ENCODE measurements around the gene AIFM3.
A peak's percentile ranks its signal among the peaks of the same experiment; 100 is the strongest.

AIFM3 gene

DNA sequence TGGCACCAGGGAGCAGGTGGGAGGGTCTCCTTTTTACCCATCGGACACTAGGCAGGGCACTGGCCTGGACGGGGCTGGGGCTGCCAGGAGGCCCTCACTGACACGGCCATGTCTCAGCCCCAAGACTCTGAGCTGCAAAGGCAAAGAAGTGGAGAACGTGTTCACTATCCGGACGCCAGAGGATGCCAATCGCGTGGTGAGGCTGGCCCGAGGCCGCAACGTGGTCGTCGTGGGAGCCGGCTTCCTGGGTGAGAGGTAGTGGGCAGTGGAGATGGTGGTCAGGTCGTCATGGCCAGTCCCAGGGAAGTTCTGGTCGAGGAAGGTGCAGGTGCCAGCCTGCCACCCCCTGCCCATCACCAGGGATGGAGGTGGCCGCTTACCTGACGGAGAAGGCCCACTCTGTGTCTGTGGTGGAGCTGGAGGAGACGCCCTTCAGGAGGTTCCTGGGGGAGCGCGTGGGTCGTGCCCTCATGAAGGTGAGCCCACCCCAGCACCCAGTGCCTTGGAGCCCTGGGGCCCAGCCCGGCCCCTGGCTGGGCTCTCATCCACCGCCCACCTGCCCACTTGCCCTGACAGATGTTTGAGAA is 9.3 kb downstream of the AIFM3 start:
- DNase-seq (ENCODE audit: low spot score): no peak

DNA sequence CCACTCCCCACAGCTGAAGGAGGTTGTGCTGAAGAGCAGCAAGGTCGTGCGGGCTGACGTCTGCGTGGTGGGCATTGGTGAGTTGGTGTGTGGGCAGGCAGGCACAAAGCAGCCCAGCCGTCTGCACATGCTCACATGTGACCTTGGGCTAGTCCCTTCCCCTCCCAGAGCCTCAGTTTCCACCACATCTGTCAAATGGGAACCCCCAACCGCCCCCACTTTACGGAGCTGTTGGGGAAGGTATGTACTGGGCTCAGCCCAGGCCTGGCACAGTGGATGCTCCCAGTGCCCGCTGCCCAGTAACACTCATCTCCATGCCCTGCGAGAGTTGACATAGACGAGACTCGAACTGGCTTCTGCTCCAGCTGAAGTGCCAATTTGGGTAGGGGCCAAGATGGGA is 10.0 kb downstream of the AIFM3 start:
- no peak for DNase-seq (ENCODE audit: low spot score)

DNA sequence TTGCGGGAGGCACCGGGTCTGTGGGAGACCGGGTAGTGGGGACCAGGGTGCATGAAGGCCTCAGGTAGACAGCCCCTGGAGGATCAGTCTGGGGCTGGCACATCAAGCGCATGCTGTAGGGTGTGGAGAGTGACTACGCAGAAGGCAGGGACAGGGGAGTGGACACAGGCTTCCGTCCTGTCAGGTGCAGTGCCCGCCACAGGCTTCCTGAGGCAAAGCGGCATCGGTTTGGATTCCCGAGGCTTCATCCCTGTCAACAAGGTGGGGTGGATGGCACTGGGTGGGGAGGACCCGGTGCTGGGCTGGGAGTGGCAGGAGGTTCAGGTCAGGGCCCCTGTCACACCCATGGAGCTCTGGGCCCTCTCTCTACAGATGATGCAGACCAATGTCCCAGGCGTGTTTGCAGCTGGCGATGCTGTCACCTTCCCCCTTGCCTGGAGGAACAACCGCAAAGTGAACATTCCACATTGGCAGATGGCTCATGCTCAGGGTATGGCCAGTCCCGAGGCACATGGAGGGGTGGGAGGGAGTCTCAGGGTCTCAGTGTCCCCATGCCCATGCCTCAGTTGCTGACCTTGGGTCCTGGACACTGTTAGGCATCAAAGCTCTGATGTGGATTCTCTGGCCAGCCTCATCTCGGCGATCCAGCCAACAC is 10.6 kb downstream of the AIFM3 start:
- DNase-seq (ENCODE audit: low spot score): no peak

DNA sequence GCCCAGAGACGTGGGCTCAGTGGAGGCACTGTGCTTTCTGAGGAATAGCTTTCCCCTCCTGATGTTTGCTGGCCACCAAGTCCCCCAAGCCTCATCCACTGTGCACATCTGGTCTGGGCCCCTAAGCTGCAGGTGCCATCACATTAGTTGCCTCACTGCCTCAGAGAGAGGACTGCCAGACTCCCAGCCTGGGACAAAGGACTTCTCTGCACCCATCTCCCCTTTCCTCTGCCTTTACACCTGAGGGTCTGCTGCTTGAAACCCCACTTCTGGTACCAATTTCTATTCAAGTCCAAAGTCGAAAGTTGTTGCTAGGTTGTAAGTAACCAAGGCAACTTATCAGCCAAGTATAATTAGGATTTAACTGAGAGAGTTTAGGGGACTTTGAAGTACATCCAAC is 11.4 kb downstream of the AIFM3 start:
- no peak for DNase-seq (ENCODE audit: low spot score)

DNA sequence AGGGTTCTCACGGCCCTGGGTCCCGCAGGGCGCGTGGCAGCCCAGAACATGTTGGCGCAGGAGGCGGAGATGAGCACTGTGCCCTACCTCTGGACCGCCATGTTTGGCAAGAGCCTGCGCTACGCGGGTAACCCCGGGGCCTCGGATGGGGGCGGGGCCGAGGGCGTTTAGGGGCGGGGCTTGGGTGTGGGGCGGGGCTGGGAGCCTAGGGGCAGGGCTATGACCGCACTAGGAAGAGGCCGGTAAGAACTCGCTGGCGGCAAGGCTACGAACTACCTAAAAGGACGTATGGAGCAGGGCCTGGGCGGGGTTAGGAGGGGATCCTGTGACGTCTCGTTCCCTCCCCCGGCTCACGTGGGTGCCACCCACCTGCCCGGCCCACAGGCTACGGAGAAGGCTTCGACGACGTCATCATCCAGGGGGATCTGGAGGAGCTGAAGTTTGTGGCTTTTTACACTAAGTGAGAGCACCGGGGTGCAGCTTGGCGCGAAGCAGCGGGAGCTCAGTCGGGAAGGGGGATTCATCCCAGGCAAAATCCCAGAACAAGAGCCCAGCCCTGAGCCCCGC is 12.3 kb downstream of the AIFM3 start:
- DNase-seq (ENCODE audit: low spot score): peak; percentile 93

DNA sequence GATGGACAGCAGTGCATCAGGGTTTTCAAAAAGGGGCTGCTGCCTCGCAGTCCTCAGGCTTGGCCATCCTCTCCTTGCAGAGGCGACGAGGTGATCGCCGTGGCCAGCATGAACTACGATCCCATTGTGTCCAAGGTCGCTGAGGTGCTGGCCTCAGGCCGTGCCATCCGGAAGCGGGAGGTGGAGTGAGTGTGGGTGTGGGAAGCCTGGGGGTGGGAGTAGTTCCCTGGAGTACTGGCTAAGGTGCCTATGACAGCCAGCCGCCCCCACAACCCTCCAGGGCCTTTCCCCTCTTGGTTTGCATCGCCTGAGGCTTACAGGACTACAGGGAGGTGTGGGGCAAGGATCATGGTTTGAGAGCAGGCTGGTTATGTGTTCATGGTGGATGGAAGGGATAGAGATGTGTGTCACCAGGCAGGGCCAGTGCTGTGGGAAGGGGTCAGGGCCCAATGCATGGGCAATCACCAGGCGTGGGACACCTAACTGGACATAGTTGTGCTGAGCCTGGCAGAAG is 12.9 kb downstream of the AIFM3 start:
- no peak for DNase-seq (ENCODE audit: low spot score)

DNA sequence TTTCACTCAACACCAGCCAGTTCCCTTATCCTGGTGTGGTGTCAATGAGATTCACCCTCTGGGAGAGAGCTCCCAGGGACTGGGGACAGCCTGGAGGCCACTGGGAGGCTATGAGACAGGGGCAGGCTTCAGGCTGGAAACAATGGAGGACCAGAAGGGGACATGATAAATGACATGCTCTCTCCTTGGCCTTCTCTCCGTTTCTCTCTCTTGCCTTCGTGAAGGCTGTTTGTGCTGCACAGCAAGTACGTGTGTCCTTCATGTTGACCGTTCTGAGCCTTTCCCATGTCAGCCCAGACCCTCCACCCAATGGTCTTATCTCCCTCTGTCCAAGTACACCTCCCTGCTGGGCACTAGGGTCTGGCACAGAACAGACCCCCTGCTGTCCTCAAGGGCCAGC is 13.5 kb downstream of the AIFM3 start:
- no peak for DNase-seq (ENCODE audit: low spot score)

DNA sequence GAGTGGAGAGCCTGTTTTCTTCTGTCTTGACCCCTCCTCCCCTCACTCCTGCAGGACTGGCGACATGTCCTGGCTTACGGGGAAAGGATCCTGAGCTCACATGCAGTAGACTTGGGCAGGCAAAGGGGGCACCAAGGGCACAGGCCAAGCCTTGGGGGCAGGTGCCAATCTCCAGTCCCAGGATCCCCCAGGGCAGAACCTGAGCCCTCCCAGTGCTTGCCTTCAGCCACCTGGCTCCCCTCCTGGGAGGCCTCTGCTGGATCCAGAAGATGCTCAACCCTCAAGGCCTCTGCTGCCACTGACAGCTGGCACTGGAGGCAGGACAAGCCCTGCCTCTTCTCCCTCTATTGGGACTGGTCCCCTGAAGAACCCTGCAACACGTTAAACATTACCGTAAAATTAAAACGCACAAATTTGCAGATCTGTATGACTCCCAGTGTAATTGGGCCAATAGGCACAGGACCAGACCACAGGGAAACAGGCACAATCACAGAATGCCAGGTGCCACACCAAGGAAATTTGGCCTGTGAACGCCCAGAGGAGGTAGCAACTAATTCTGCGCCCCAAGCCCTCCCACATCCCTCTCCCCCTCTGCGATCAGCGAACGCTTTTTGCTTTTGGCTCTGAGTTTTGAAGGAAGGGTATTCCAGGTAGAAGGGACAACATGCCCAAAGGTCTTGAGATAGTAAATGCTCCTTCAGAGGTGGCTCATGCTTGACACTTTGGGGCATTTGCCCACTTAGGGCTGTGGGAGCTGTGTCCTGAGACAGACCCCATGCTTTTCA is 14.1 kb downstream of the AIFM3 start:
- DNase-seq (ENCODE audit: low spot score): no peak

DNA sequence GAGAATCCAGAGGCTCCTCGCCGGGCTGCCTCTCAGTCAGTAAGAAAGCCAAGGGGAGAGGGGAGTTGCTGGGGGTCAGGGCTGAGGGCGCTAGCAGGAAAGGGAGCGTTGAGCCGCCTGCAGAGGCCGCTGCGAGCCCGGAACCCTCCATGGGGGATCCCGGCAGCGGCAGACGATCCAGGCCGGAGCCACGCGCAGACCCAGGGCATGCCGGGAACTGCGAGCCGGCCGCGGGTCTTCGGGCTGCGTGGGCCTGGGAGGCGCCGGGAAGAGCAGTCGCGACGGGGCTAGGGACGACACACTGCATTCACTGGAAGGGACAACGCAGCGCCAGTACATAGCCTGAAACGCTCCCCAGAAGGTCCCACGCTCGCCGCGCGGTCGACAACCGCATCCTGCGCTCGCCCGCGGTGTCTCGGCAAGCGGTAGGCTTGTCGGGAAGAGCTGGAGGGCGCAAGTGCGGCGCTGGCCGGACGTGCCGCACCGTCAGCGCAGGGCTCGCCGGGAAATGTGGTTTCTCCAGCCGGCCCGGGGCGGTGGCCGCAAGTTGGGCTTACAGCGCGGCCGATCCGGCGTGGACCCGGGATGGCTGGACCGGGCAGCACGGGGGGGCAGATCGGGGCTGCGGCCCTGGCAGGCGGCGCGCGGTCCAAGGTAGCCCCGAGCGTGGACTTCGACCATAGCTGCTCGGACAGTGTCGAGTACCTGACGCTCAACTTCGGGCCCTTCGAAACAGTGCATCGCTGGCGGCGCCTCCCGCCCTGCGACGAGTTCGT is 14.9 kb downstream of the AIFM3 start, which contains the start of gene LZTR1:
TSS of gene LZTR1 (plus strand) at position 511 of the 776 bp plus-strand sequence. CDS start at position 586, 75 bp downstream.
- DNase-seq (ENCODE audit: low spot score): peak; percentile 90

DNA sequence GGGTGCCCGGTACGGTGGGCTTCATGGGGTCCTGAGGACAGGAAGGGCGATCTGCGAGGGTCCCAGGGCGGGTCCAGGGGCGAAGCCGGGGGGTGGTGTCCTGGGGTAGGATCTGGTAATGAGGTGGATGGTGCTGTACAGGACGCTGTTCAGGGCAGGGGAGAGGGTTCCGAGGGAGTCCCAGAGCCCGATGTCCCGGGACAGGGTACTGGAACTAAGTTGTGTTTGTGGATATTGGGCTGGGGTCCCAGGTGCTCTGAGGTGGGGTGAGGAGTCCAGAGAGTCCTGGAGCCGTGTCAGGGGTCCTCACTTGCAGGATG is 15.5 kb downstream of the AIFM3 start:
- no peak for DNase-seq (ENCODE audit: low spot score)

DNA sequence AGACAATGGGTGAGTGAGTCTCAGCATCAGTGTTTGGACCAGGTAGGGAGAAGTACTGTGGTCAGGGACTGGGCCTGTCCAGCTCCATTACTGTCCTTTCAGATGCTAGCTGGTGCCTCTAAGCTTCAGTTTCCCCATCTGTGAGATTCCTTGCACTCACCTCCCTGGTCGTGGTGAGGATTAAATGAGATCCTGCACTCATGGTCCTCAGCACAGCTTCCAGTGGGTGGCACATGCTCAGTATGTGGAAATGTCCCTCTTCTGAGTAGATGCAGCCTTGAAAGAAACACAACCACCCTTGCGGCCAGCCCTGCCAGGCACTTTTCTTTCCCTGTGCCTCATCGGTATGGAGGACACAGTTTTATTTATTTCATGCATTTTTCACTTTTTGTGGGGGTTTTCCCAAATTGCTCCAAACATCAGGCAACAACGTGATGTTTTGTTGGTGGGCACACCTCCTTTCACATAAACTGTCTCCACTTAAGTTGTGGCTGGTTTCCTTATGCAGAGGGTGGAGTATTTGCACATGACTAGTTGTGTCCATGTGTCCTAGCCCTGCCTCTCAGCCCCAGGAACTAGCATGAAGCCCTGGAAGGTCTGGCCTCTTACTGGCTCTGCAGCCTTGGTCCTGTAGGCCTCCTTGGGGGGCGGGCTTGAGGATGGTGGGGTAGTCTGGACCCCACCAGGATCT is 16.2 kb downstream of the AIFM3 start:
- no peak for DNase-seq (ENCODE audit: low spot score)

DNA sequence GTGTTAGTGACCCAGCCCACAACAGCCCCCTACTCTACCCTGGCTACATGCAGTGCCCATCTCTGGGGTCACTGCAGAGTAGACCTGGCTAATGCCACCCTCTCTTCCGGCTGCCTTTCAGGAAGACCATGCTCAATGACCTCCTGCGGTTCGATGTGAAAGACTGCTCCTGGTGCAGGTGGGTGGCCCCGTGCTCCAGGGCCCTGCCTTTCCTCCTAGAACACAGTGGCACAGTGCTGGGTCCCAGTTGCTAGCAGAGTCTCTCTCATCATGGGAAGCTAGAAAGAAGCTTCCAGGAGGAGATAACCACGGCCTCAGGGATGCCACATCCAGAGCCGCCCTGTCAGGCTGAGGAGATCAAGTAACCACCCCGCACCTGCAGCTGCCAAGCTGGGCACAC is 18.7 kb downstream of the AIFM3 start:
- DNase-seq (ENCODE audit: low spot score): no peak

DNA sequence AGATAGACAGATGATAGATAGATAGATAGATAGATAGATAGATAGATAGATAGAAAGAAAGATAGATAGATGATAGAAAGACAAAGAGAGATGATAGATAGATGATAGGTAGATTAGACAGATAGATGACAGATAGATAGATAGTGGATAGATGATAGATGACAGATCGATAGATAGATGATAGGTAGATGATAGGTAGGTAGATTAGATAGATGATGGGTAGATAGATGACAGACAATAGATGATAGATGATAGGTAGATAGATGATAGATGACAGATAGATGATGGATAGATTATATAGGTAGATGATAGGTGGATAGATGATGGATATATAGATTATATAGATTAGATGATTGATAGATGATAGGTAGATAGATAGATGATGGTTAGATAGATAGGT is 19.3 kb downstream of the AIFM3 start:
- DNase-seq (ENCODE audit: low spot score): no peak

DNA sequence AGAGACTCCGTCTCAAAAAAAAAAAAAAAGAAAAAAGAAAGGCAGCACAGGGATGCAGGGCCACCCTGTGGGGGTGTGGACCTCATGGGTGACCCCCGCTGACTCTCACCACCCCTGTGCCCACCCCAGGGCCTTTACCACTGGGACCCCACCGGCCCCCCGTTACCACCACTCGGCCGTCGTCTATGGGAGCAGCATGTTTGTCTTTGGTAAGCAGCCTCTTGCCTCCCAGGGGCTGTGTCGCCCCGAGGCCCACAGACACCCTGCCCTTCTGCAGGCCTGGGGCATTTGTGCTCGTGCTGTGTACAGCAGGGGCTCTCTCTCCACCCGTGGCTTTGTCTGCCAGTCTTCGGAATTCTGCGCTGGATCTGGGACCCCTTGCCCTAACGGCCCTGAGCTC is 20.3 kb downstream of the AIFM3 start:
- no peak for DNase-seq (ENCODE audit: low spot score)

DNA sequence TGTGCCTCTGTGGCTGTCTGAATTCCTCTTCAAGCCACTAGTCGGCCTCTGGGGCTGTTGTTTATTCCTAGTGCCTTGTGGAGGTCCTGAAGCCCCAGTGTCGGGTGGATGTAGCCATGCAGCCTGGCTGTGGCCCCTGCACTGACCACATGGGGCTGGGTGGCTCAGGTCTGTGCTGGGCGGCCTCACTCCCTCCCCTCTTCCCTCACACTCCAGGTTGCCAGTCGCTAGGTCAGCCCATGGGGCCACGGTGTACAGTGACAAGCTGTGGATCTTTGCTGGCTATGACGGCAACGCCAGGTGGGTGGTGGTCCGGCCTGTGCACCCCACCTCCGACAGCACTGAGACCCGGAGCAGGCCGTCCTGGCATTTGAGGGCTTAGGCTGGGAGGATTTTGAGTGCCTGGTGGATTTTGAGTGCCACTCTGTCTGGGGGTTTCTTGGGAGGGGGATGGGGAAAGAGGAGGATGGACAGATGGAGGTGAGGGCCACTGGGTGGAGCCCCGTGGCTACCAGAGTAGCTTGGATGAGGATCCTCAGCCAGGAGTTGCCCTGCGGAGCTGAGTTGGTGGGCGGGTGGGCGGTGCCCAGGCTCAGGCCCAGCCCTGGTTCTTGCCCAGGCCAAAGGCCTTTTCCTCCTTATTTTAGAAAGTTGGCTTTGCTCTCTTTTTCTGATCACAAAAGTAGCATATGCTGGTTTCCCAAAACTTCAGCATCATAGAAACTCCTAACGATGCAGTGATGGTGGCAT is 21.7 kb downstream of the AIFM3 start:
- no peak for DNase-seq (ENCODE audit: low spot score)

DNA sequence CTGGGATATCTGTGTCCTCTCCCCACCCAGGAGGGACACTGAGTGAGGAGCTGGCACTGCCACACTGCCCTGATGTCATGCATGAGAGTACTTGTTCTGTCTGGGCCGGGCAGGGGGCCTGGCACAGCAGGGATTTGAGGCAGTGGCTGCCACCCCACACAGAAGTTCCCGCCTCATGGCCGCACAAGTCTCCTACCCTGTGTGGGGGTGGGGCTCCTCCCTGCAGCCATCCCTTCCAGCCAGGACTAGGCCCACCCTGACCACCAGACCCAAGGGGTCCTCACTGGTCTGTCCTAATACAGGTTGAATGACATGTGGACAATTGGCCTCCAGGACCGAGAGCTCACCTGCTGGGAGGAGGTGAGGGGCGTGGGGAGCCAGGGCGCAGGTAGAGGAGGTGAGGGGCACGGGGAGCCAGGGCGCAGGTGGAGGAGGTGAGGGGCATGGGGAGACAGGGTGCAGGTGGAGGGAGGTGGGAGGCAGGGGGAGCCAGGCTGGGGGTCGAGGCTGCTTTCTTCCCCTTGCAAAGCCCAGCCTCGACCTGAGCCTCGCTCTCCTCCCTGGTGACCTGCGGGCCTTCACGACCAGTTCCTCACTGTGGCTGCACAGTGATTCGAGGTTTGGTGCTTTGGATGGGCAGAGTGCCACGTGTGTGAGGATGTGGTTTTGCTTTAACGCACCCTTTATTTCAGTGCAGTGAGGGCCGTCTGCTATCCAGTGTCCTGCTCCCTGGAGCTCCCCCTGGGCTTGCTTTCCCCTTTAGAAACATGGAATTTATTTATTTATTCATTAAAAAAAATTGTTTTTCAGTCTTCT is 22.5 kb downstream of the AIFM3 start:
- DNase-seq (ENCODE audit: low spot score): no peak

DNA sequence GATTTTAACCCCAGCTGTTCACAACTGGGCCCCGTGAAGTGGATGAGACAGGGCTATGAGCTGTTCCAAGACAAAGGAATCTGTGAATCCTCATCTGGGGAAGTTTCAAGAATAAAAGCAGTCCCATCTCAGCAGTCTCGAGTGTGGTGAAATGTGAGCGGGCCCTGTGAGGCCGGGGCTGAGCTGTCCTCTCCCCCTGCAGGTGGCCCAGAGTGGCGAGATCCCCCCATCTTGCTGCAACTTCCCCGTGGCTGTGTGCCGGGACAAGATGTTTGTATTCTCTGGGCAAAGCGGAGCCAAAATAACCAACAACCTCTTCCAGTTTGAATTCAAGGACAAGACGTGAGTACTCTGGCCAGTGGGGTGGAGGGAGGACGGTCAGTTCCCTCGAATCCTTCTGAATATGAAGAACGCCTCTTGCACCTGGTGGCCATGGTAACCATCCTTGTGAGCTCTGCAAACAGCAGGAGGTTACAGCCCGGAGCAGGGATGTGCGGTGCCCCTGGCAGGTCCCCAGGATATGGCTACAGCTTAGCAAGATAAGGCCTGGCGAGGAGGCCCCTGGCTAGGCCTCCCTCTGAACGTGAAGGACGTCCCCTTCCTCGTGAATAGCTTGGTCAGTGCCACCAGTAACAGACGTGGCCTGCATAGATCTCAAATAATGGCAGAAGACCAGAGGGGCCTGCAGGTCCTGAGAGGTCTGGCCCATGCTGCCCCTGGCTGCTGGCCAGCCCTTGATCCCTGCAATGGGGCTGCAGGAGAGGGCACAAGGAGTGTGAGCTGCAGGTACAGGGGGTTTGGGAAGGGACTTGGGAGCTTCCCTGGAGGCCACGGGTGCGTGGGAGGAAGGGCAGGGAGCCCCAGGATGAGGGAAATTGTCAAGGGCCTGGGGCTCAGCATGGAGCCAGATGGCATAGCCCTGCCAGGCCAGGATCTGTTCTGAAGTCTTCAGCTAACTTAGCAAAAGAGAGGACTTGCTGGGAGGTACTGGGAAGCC is 23.4 kb downstream of the AIFM3 start:
- DNase-seq (ENCODE audit: low spot score): no peak

DNA sequence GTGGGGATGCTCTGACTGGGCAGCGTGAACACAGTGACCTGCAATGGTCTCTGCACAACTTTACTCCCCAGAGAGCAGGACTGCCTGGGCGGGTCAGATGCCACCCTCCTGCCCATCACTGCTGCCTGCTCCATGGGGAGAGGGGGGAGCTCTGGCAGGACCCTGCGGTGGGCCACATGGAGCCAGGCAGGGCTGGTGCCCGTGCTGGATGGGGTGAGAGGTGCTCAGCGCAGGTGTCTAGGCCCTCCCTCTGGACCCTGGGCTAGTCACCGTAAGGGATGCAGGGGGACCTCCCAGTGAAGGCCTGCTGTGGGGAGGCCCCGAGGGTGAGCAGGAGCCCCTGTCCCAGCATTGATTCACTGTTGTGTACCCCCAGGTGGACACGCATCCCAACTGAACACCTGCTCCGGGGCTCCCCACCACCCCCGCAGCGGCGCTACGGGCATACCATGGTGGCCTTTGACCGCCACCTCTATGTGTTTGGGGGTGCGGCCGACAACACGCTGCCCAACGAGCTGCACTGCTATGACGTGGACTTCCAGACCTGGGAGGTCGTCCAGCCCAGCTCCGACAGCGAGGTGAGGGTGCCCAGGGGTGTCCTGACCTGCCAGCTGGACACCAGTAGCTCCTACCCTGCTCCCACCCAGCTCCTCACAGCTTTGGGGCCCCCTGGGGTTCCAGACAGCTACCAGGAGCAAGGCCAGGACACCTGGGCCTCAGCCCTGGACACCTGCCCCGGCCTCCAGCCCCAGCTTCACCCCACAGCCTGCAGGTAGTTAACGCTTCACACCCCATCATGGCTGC is 24.4 kb downstream of the AIFM3 start:
- DNase-seq (ENCODE audit: low spot score): no peak

All from ecto neural progenitor cell (in vitro differentiated cells).